ENCODE data around the gene PTGES2. TPM values are rescaled to one million over a fixed set of nuclear protein-coding genes. Genes with fewer than 3 reads are reported as not detected.

Gene PTGES2
- total and polyA plus RNA-seq, 9 of the 15 experiments (the other 6 are each of a cell fraction or from before 2014, with no cell fraction given): 2.4 to 196 (median 90.1) TPM

- BruUV-seq (replicated peaks): no TSS peak
- peaks cover 95% of the 10 kb centered on the region for H3K79me2 ChIP-seq (ENCODE audit: control insufficient read depth, insufficient read depth, low read length)
- DNase-seq (ENCODE audit: extremely low read depth in 1 of 4, low spot score in 3 of 4): no peak
These were observed 41.6 kb downstream of the PTGES2 start for GRCh38 chr9:128085943-128086342.

GRCh38 chr9:128084746-128085145 lies 42.8 kb downstream of the PTGES2 start:
- no peak overlapping the region for H3K4me3 ChIP-seq
- no peak for ATAC-seq
- in situ Hi-C loops (cut with MboI): no loop called here
- no peaks in the 10 kb centered on the region for H3K27me3 ChIP-seq (ENCODE audit: control insufficient read depth in 2 of 2, insufficient read depth in 2 of 2, low read length in 2 of 2)
- 91% methylated on average over 4 of the region's 4 CpGs for WGBS (ENCODE audit: insufficient coverage, low coverage, missing lambda C conversion rate)
- H2AFZ ChIP-seq (ENCODE audit: low read depth, low read length): no peak overlapping the region
- H3K9me1 ChIP-seq (ENCODE audit: control insufficient read depth, insufficient read depth, low read length): no peaks in the 10 kb centered on the region
- ChIA-PET CTCF (ENCODE audit: low intra/inter-chr PET ratio) (no interaction called here), POLR2A (interaction anchor here (0.5 to 1.3 kb wide), 4 partner anchors 9 to 670 kb away, joined by 3 to 7 read pairs (median 4); partner anchors contain the start of gene SLC25A25)
- H3K9me3 ChIP-seq (replicated peaks; ENCODE audit: control insufficient read depth, insufficient read depth, low read depth, low read length): no peaks in the 10 kb centered on the region
- no peak overlapping the region for H3K4me2 ChIP-seq (ENCODE audit: insufficient read depth, low read length)
- H4K20me1 ChIP-seq (replicated peaks; ENCODE audit: control insufficient read depth, insufficient read depth, low read length): no peaks in the 10 kb centered on the region
- H3K4me1 ChIP-seq (replicated peaks in 1 of 2; ENCODE audit: control insufficient read depth in 2 of 2, insufficient read depth in 2 of 2, low read length in 2 of 2): peaks cover 62 to 63% of the 10 kb centered on the region in 2 experiments
- no TSS peak for BruUV-seq (replicated peaks)
- intact Hi-C loops (cut with micrococcal nuclease): loop anchor here (5.0 kb wide), 1 partner anchor 33 kb away; no protein-coding TSS in a partner anchor
- H3K36me3 ChIP-seq (ENCODE audit: control insufficient read depth, insufficient read depth, low read length): peaks cover 64% of the 10 kb centered on the region
- H3K79me2 ChIP-seq (ENCODE audit: control insufficient read depth, insufficient read depth, low read length): peaks cover 95% of the 10 kb centered on the region
- H3K27ac ChIP-seq (ENCODE audit: extremely low read depth, low read depth, low read length): no peak overlapping the region
- no peak for DNase-seq (ENCODE audit: extremely low read depth in 1 of 4, low spot score in 3 of 4)
- no peak for FAIRE-seq
- TF ChIP-seq THRAP3 (IDR thresholded peaks at IDR 0.05; ENCODE audit: borderline replicate concordance): no peak
- no peak for TF ChIP-seq MTA3 (IDR thresholded peaks at IDR 0.05; ENCODE audit: borderline replicate concordance)
- TF ChIP-seq GTF2F1 (IDR thresholded peaks at IDR 0.05; ENCODE audit: low read depth, low read length): no peak
- no peak for TF ChIP-seq HNRNPL (IDR thresholded peaks at IDR 0.05; ENCODE audit: low read depth, low read length)
- no peak overlapping the region for H3K9ac ChIP-seq (ENCODE audit: insufficient read depth in 1 of 2, low read depth in 2 of 2, low read length in 2 of 2)

More at GRCh38 chr9:128085943-128086342, 41.6 kb downstream of the PTGES2 start:
- 90% methylated on average over 3 of the region's 4 CpGs for WGBS (ENCODE audit: insufficient coverage, low coverage, missing lambda C conversion rate)
- H3K9me1 ChIP-seq (ENCODE audit: control insufficient read depth, insufficient read depth, low read length): no peaks in the 10 kb centered on the region
- H3K9ac ChIP-seq (ENCODE audit: insufficient read depth in 1 of 2, low read depth in 2 of 2, low read length in 2 of 2): no peak overlapping the region
- in situ Hi-C loops (cut with MboI) (no loop called here), intact Hi-C loops (cut with micrococcal nuclease) (no loop called here)
- H2AFZ ChIP-seq (ENCODE audit: low read depth, low read length): no peak overlapping the region
- TF ChIP-seq GTF2A2 (tag; IDR thresholded peaks at IDR 0.05) (no peak), ZNF165 (CRISPR knock-in tag; IDR thresholded peaks at IDR 0.05; ENCODE audit: borderline replicate concordance) (no peak), ARNT (IDR thresholded peaks at IDR 0.05) (no peak), CCAR2 (IDR thresholded peaks at IDR 0.05; ENCODE audit: low read depth, low read length) (no peak)
- ChIA-PET CTCF (ENCODE audit: low intra/inter-chr PET ratio) (no interaction called here), POLR2A (no interaction called here)
- H3K4me2 ChIP-seq (ENCODE audit: insufficient read depth, low read length): no peak overlapping the region
- peaks cover 71% of the 10 kb centered on the region for H3K36me3 ChIP-seq (ENCODE audit: control insufficient read depth, insufficient read depth, low read length)
- FAIRE-seq (peak; percentile 44), ATAC-seq (no peak)
- no peak overlapping the region for H3K4me3 ChIP-seq
- H3K4me1 ChIP-seq (replicated peaks in 1 of 2; ENCODE audit: control insufficient read depth in 2 of 2, insufficient read depth in 2 of 2, low read length in 2 of 2): peaks cover 54 to 56% of the 10 kb centered on the region in 2 experiments
- H3K9me3 ChIP-seq (replicated peaks; ENCODE audit: control insufficient read depth, insufficient read depth, low read depth, low read length): no peaks in the 10 kb centered on the region
- H3K27me3 ChIP-seq (ENCODE audit: control insufficient read depth in 2 of 2, insufficient read depth in 2 of 2, low read length in 2 of 2): no peaks in the 10 kb centered on the region
- H3K27ac ChIP-seq (ENCODE audit: extremely low read depth, low read depth, low read length): no peak overlapping the region; the same call in 2 of the 3 replicates
- H4K20me1 ChIP-seq (replicated peaks; ENCODE audit: control insufficient read depth, insufficient read depth, low read length): no peaks in the 10 kb centered on the region
